Measurements from ENCODE around the gene COL1A2. TPM values are rescaled to one million over a fixed set of nuclear protein-coding genes. Genes with fewer than 3 reads are reported as not detected.

COL1A2 gene
- total and polyA plus RNA-seq, 2 of the 8 experiments (the other 6 are each of a cell fraction or from before 2014, with no cell fraction given): 45.2 to 87.2 TPM

GRCh38 chr7:94406696-94407095 lies 12.0 kb downstream of the COL1A2 start:
- Histone ChIP-seq H4K5ac (ENCODE audit: insufficient read length, low read depth, low read length) (no peak overlapping the region), H2AFZ (ENCODE audit: low read length) (no peak overlapping the region), H3K4me3 (ENCODE audit: extremely low read depth in 1 of 4, insufficient read depth in 2 of 4, low read depth in 3 of 4, low read length in 4 of 4) (no peak overlapping the region), H3K9ac (replicated peaks in 1 of 4; ENCODE audit: extremely low read depth in 1 of 4, low read depth in 3 of 4, low read length in 3 of 4) (no peak overlapping the region), H3K79me1 (ENCODE audit: low read depth, low read length) (no peaks in the 10 kb centered on the region), H3K79me2 (ENCODE audit: control insufficient read depth in 1 of 2, insufficient read depth in 2 of 2, low read length in 2 of 2) (no peaks in the 10 kb centered on the region), H2BK5ac (ENCODE audit: low read depth, low read length) (no peak overlapping the region), H2BK120ac (replicated peaks; ENCODE audit: low read depth, low read length) (no peak overlapping the region), H3K27ac (ENCODE audit: low read depth, low read length) (no peak overlapping the region), H3K56ac (replicated peaks; ENCODE audit: insufficient read length, low read depth, low read length) (no peak overlapping the region), H3K23ac (ENCODE audit: insufficient read length) (no peak overlapping the region), H2BK12ac (ENCODE audit: low read depth, low read length) (no peak overlapping the region), H4K8ac (ENCODE audit: extremely low read depth, insufficient read depth, low read length) (no peak overlapping the region), H2BK15ac (ENCODE audit: low read length) (no peak overlapping the region), H3K14ac (ENCODE audit: insufficient read length) (no peak overlapping the region), H3K36me3 (ENCODE audit: control insufficient read depth in 2 of 4, insufficient read depth in 4 of 4, low read length in 3 of 4) (peaks cover 20 to 92% (median 62%) of the 10 kb centered on the region in 4 experiments), H3K4me1 (replicated peaks in 1 of 4; ENCODE audit: control insufficient read depth in 3 of 4, insufficient read depth in 4 of 4, low read length in 3 of 4) (no peaks in the 10 kb centered on the region), H3K18ac (ENCODE audit: extremely low read depth, low read length) (no peak overlapping the region), H4K20me1 (replicated peaks in 1 of 2; ENCODE audit: control insufficient read depth in 1 of 2, insufficient read depth in 2 of 2, low read length in 2 of 2) (no peaks in the 10 kb centered on the region), H2BK20ac (ENCODE audit: low read length) (no peak overlapping the region), H3K23me2 (ENCODE audit: low read depth, low read length) (no peaks in the 10 kb centered on the region), H3K27me3 (replicated peaks in 1 of 4; ENCODE audit: control insufficient read depth in 3 of 4, extremely low read depth in 1 of 4, insufficient read depth in 3 of 4, low read length in 3 of 4) (no peaks in the 10 kb centered on the region), H3K4ac (replicated peaks; ENCODE audit: insufficient read length, low read depth, low read length) (no peak overlapping the region), H3K4me2 (ENCODE audit: insufficient read depth in 1 of 2, low read depth in 2 of 2, low read length in 2 of 2) (no peak overlapping the region), H3K9me3 (ENCODE audit: insufficient read depth in 2 of 2, low read depth in 1 of 2, low read length in 1 of 2) (no peaks in the 10 kb centered on the region), H2AK5ac (ENCODE audit: low read depth, low read length) (no peak overlapping the region), H4K91ac (replicated peaks; ENCODE audit: insufficient read length, low read length) (no peak overlapping the region)
- 89% methylated on average over 6 of the region's 6 CpGs; no CpG with 5 or more reads in 1 of the 2 experiments for WGBS, 2 experiments (ENCODE audit: extremely low coverage in 1 of 2, insufficient coverage in 1 of 2, insufficient read length in 1 of 2, insufficient replicate concordance in 2 of 2, low coverage in 1 of 2, low lambda C conversion rate in 2 of 2, missing lambda C conversion rate in 1 of 2)
- ChIA-PET CTCF (ENCODE audit: partially characterized antibody) (interaction anchor here (1.0 kb wide), 1 partner anchor 12 kb away, joined by 3 read pairs; the partner anchor contains the start of gene COL1A2), POLR2A (ENCODE audit: partially characterized antibody) (no interaction called here)
- no peak for FAIRE-seq
- DNase-seq (ENCODE audit: low read depth in 1 of 2, low spot score in 2 of 2): no peak
- TF ChIP-seq ASH2L (IDR thresholded peaks at IDR 0.05; ENCODE audit: low read length): no peak
- no peak for TF ChIP-seq NRF1 (IDR thresholded peaks at IDR 0.05; ENCODE audit: low read depth, low read length)
- TF ChIP-seq CEBPB (IDR thresholded peaks at IDR 0.05; ENCODE audit: low read depth, low read length): no peak
- TF ChIP-seq JUND (IDR thresholded peaks at IDR 0.05; ENCODE audit: low read length): no peak
- TF ChIP-seq PHF8 (conservative IDR thresholded peaks at IDR 0.05; ENCODE audit: low read depth, low read length): no peak
- TF ChIP-seq RXRA (IDR thresholded peaks at IDR 0.05; ENCODE audit: insufficient read depth, low read depth, low read length): no peak
